ENCODE data around the gene MAT2A.

The MAT2A gene

GRCh38 chr2:85523062-85523902 is 15.7 kb upstream of the MAT2A start:
- no peaks in the 10 kb centered on the region for H3K36me3 ChIP-seq
- H3K9me3 ChIP-seq, result no peaks in the 10 kb centered on the region
- H3K4me1 ChIP-seq, result peaks cover 18% of the 10 kb centered on the region
- TF ChIP-seq CTCF (IDR thresholded peaks at IDR 0.05; ENCODE audit: low read depth, low read length), result no peak
- no peaks in the 10 kb centered on the region for H3K27me3 ChIP-seq
- no peak for DNase-seq
- peak overlapping the region; percentile 14 for H3K4me3 ChIP-seq (ENCODE audit: low read depth, low read length)

GRCh38 chr2:85523903-85524335 is 15.0 kb upstream of the MAT2A start:
- TF ChIP-seq CTCF (IDR thresholded peaks at IDR 0.05; ENCODE audit: low read depth, low read length), result no peak
- Histone ChIP-seq H3K4me1 (peaks cover 18% of the 10 kb centered on the region), H3K4me3 (ENCODE audit: low read depth, low read length) (peak overlapping the region; percentile 14), H3K36me3 (no peaks in the 10 kb centered on the region), H3K27me3 (no peaks in the 10 kb centered on the region), H3K9me3 (no peaks in the 10 kb centered on the region)
- peak; percentile 60 for DNase-seq

GRCh38 chr2:85524336-85524908 is 14.5 kb upstream of the MAT2A start:
- H3K4me1 ChIP-seq, result peaks cover 18% of the 10 kb centered on the region
- TF ChIP-seq CTCF (IDR thresholded peaks at IDR 0.05; ENCODE audit: low read depth, low read length), result no peak
- H3K27me3 ChIP-seq, result no peaks in the 10 kb centered on the region
- peak overlapping the region; percentile 34 for H3K4me3 ChIP-seq (ENCODE audit: low read depth, low read length)
- DNase-seq, result peak; percentile 74
- H3K36me3 ChIP-seq, result no peaks in the 10 kb centered on the region
- H3K9me3 ChIP-seq, result no peaks in the 10 kb centered on the region

- no peaks in the 10 kb centered on the region for H3K36me3 ChIP-seq
- H3K27me3 ChIP-seq, result no peaks in the 10 kb centered on the region
- peak overlapping the region; percentile 34 for H3K4me3 ChIP-seq (ENCODE audit: low read depth, low read length)
- no peak for TF ChIP-seq CTCF (IDR thresholded peaks at IDR 0.05; ENCODE audit: low read depth, low read length)
- no peaks in the 10 kb centered on the region for H3K9me3 ChIP-seq
- peaks cover 18% of the 10 kb centered on the region for H3K4me1 ChIP-seq
- no peak for DNase-seq
Observed at GRCh38 chr2:85525029-85525428, 13.9 kb upstream of the MAT2A start.

GRCh38 chr2:85525567-85525966 is 13.4 kb upstream of the MAT2A start:
- Histone ChIP-seq H3K36me3 (no peaks in the 10 kb centered on the region), H3K4me3 (ENCODE audit: low read depth, low read length) (peak overlapping the region; percentile 34), H3K4me1 (peaks cover 18% of the 10 kb centered on the region), H3K9me3 (no peaks in the 10 kb centered on the region), H3K27me3 (no peaks in the 10 kb centered on the region)
- TF ChIP-seq CTCF (IDR thresholded peaks at IDR 0.05; ENCODE audit: low read depth, low read length), result no peak
- DNase-seq, result no peak

- no peaks in the 10 kb centered on the region for H3K27me3 ChIP-seq
- no peak for TF ChIP-seq CTCF (IDR thresholded peaks at IDR 0.05; ENCODE audit: low read depth, low read length)
- H3K36me3 ChIP-seq, result no peaks in the 10 kb centered on the region
- peaks cover 18% of the 10 kb centered on the region for H3K4me1 ChIP-seq
- H3K4me3 ChIP-seq (ENCODE audit: low read depth, low read length), result no peak overlapping the region
- H3K9me3 ChIP-seq, result no peaks in the 10 kb centered on the region
- DNase-seq, result no peak
Observed at GRCh38 chr2:85527787-85528186, 11.2 kb upstream of the MAT2A start.
